ENCODE data around the gene NTN4. TPM values are rescaled to one million over a fixed set of nuclear protein-coding genes. Genes with fewer than 3 reads are reported as not detected.

The NTN4 gene
- total RNA-seq, 1 experiment from 2014 or later = 0.17 TPM

DNA sequence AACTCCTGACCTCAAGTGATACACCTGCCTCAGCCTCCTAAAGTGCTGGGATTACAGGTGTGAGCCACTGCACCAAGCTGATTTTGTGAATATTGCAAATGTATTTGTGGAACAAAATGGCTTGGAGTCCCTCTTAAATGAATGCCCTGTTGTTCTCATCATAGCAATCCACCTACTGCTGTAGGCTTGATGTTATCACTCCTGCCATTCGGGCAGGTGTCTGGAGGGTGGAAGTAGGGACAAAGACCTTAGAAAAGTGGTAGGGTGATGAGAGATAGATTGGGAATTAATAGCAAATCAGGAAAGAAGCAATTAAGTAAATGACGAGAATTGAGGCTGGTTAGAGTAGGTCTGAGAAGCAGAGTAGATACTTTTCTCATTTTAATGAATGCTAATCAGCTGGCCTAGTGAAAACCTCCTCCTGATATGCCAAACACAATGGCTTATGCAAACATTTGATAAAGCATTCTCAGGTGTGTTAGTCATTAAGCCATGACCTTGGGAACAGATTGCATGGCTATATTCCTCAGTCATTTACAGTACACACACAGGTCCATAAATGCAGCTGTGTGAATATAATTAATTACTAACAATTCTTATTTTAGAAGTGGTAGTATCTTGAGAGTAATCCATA, 178.8 kb downstream of the NTN4 start:
- Histone ChIP-seq H3K23me2 (ENCODE audit: insufficient read length, low read depth, low read length, poor library complexity, severe bottlenecking) (no peaks in the 10 kb centered on the region), H2AFZ (ENCODE audit: low read length) (no peak overlapping the region), H3K23ac (ENCODE audit: insufficient read length, low read depth, low read length) (no peak overlapping the region), H3K18ac (ENCODE audit: insufficient read length, low read depth, low read length) (no peak overlapping the region), H3K4me1 (ENCODE audit: insufficient read depth, low read length) (no peaks in the 10 kb centered on the region; the same call in 1 of the 2 replicates), H4K5ac (ENCODE audit: insufficient read length, low read depth, low read length) (no peak overlapping the region), H2AK5ac (ENCODE audit: insufficient read length, low read length) (no peak overlapping the region), H4K20me1 (ENCODE audit: control insufficient read depth, insufficient read depth, insufficient read length) (no peaks in the 10 kb centered on the region), H3K79me1 (ENCODE audit: insufficient read depth, low read depth, low read length, poor library complexity, severe bottlenecking) (no peaks in the 10 kb centered on the region), H3K9me3 (ENCODE audit: control insufficient read depth, low read depth, low read length) (no peaks in the 10 kb centered on the region), H3T11ph (ENCODE audit: low read length) (no peak overlapping the region), H3K14ac (ENCODE audit: insufficient read depth, low read length) (no peak overlapping the region), H4K8ac (replicated peaks; ENCODE audit: insufficient read length, low read depth, low read length) (no peak overlapping the region), H3K9ac (ENCODE audit: extremely low read depth, insufficient read length, low read length) (no peak overlapping the region), H2BK20ac (ENCODE audit: low read depth, low read length, poor library complexity, severe bottlenecking) (no peak overlapping the region), H2BK15ac (ENCODE audit: low read depth, low read length) (no peak overlapping the region), H3K4me2 (ENCODE audit: insufficient read depth, insufficient read length, low read length) (peak overlapping the region; percentile 22), H3K27ac (ENCODE audit: insufficient read length, low read depth, low read length) (no peak overlapping the region), H3K56ac (ENCODE audit: insufficient read length, low read depth, low read length) (no peak overlapping the region), H4K91ac (ENCODE audit: insufficient read length, low read depth, low read length) (no peak overlapping the region), H3K27me3 (ENCODE audit: insufficient read depth, low read length) (no peaks in the 10 kb centered on the region), H2BK12ac (ENCODE audit: insufficient read length, low read depth, low read length) (no peak overlapping the region), H3K79me2 (ENCODE audit: insufficient read depth, low read length) (no peaks in the 10 kb centered on the region), H3K4ac (ENCODE audit: low read depth, low read length) (no peak overlapping the region), H2BK120ac (ENCODE audit: low read depth, low read length, poor library complexity, severe bottlenecking) (no peak overlapping the region), H2BK5ac (ENCODE audit: insufficient read length, low read length) (no peak overlapping the region)
- Mint-ChIP-seq H3K27me3 (ENCODE audit: low read depth) (no peaks in the 10 kb centered on the region), H3K9me3 (no peaks in the 10 kb centered on the region), H3K36me3 (ENCODE audit: insufficient read depth in 1 of 3, low read depth in 3 of 3) (peaks cover 0 to 4% (median 3%) of the 10 kb centered on the region in 3 experiments; a peak in 2 of 7 replicates), H3K27ac (peak overlapping the region; percentile 27 to 97 (median 91)), H3K4me3 (peak overlapping the region in 1 of 2 experiments; percentile 49; a peak in 1 of 5 replicates), H3K4me1 (peaks cover 37 to 42% of the 10 kb centered on the region in 2 experiments)
- TF ChIP-seq, protein P1, sequence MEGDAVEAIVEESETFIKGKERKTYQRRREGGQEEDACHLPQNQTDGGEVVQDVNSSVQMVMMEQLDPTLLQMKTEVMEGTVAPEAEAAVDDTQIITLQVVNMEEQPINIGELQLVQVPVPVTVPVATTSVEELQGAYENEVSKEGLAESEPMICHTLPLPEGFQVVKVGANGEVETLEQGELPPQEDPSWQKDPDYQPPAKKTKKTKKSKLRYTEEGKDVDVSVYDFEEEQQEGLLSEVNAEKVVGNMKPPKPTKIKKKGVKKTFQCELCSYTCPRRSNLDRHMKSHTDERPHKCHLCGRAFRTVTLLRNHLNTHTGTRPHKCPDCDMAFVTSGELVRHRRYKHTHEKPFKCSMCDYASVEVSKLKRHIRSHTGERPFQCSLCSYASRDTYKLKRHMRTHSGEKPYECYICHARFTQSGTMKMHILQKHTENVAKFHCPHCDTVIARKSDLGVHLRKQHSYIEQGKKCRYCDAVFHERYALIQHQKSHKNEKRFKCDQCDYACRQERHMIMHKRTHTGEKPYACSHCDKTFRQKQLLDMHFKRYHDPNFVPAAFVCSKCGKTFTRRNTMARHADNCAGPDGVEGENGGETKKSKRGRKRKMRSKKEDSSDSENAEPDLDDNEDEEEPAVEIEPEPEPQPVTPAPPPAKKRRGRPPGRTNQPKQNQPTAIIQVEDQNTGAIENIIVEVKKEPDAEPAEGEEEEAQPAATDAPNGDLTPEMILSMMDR (conservative IDR thresholded peaks at IDR 0.05) = no peak
- WGBS (ENCODE audit: extremely low coverage, insufficient read length, low lambda C conversion rate) = no CpG with 5 or more reads among the region's 2 CpGs
- DNase-seq = no peak
